Measurements from ENCODE around the gene ABLIM3.

- TF ChIP-seq, protein P1, sequence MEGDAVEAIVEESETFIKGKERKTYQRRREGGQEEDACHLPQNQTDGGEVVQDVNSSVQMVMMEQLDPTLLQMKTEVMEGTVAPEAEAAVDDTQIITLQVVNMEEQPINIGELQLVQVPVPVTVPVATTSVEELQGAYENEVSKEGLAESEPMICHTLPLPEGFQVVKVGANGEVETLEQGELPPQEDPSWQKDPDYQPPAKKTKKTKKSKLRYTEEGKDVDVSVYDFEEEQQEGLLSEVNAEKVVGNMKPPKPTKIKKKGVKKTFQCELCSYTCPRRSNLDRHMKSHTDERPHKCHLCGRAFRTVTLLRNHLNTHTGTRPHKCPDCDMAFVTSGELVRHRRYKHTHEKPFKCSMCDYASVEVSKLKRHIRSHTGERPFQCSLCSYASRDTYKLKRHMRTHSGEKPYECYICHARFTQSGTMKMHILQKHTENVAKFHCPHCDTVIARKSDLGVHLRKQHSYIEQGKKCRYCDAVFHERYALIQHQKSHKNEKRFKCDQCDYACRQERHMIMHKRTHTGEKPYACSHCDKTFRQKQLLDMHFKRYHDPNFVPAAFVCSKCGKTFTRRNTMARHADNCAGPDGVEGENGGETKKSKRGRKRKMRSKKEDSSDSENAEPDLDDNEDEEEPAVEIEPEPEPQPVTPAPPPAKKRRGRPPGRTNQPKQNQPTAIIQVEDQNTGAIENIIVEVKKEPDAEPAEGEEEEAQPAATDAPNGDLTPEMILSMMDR (IDR thresholded peaks at IDR 0.05), result peak in 1 of 4 experiments; percentile 7
- no peak for TF ChIP-seq POLR2A (IDR thresholded peaks at IDR 0.05)
Measured at GRCh38 chr5:149151717-149152116, 10.4 kb downstream of the ABLIM3 start.
